HCT116 (cell line): ENCODE measurements around the gene ROR2. TPM values are rescaled to one million over a fixed set of nuclear protein-coding genes. Genes with fewer than 3 reads are reported as not detected.

Experiments
- ATAC-seq: fragments of 200-7000 bp; cut with Tn5 transposase; 2 replicates; pipeline ENCODE4 v1.9.1; 2020; ENCODE audit warnings: mild to moderate bottlenecking, moderate library complexity
- BruUV-seq: library from RNA; stranded (reverse); fragments of 400-500 nt; replicated peaks from 2 replicates; lab custom pipeline; 2021; lab: Mats Ljungman, UMichigan
- CTCF ChIA-PET: fragments of 300-600 bp; sonication (Branson Sonifier 250); formaldehyde crosslinking; loops from one replicate; lab custom pipeline; 2021; ENCODE audit warnings: antibody characterized with exemption; lab: Charles Lee
- POLR2A ChIA-PET: fragments of 300-600, 350-600 bp; sonication (Branson Sonifier 250); formaldehyde crosslinking; loops from one replicate; lab custom pipeline; 2021; ENCODE audit warnings: antibody characterized with exemption; lab: Charles Lee
- RAD21 ChIA-PET, 2 experiments: fragments of 300-600 bp; sonication (Branson Sonifier 250); formaldehyde crosslinking; loops; one replicate each; lab custom pipeline; 2023; ENCODE audit warnings: low total read pairs in 2 of 2; ENCODE audit not compliant: uncharacterized antibody in 2 of 2, unreplicated experiment in 2 of 2, low non-redundant PET in 1 of 2; lab: Charles Lee
- DNase-seq: peaks from one replicate; pipeline ENCODE4 v3.0.0-alpha.2; 2010; ENCODE audit warnings: low read depth, low spot score
- H2AFZ ChIP-seq: fragments of 200-600 bp; shearing (Covaris generic), sonication (generic); 2 replicates; pipeline ENCODE4 v1.6.1; 2017; ENCODE audit warnings: low read depth, mixed run types, mixed read lengths, antibody characterized with exemption, low read length; ENCODE audit not compliant: poor library complexity, severe bottlenecking
- H3K27ac ChIP-seq: 2 replicates; pipeline ENCODE4 v1.5.1; 2012; ENCODE audit warnings: low read depth, low read length
- H3K27me3 ChIP-seq: fragments of 200-600 bp; sonication (generic); 2 replicates; pipeline ENCODE4 v1.6.1; 2016; ENCODE audit warnings: mixed run types, low read length, mixed read lengths; ENCODE audit not compliant: insufficient read depth
- H3K36me3 ChIP-seq, 2 experiments: fragments of 200-500 bp in 1 of 2; fragments of 200-600 bp in 1 of 2; sonication (Bioruptor generic) in 1 of 2; sonication (generic) in 1 of 2; 2 replicates each; pipeline versions ENCODE4 v1.5.1 to v1.6.1; 2014 to 2016; ENCODE audit warnings: low read length in 2 of 2, inconsistent platforms in 1 of 2, mixed read lengths in 1 of 2, mixed run types in 1 of 2; ENCODE audit not compliant: insufficient read depth in 2 of 2, control insufficient read depth in 1 of 2
- H3K4me1 ChIP-seq, 2 experiments: fragments of 200-600 bp in 1 of 2; sonication (generic) in 1 of 2; 2 replicates each; pipeline versions ENCODE4 v1.5.1 to v1.6.1; 2012 to 2017; ENCODE audit warnings: low read length in 2 of 2, inconsistent platforms in 1 of 2, mild to moderate bottlenecking in 1 of 2, mixed read lengths in 1 of 2, mixed run types in 1 of 2, moderate library complexity in 1 of 2; ENCODE audit not compliant: insufficient read depth in 2 of 2, control insufficient read depth in 1 of 2
- H3K4me2 ChIP-seq: fragments of 200-600 bp; sonication (generic); 2 replicates; pipeline ENCODE4 v1.6.1; 2017; ENCODE audit warnings: mixed run types, low read length, mixed read lengths
- H3K4me3 ChIP-seq, 2 experiments: fragments of 200-600 bp in 1 of 2; sonication (generic) in 1 of 2; replicated peaks in 1 of 2; 2 replicates each; pipeline ENCODE4 v1.5.1; 2011 to 2016; ENCODE audit warnings: low read length in 2 of 2, control low read depth in 1 of 2, low read depth in 1 of 2, mild to moderate bottlenecking in 1 of 2, mixed read lengths in 1 of 2, mixed run types in 1 of 2
- H3K79me2 ChIP-seq: fragments of 200-600 bp; sonication (generic); 2 replicates; pipeline ENCODE4 v1.6.1; 2017; ENCODE audit warnings: mild to moderate bottlenecking, mixed run types, low read length, moderate library complexity, mixed read lengths; ENCODE audit not compliant: insufficient read depth
- H3K9ac ChIP-seq: fragments of 200-600 bp; sonication (generic); 2 replicates; pipeline ENCODE4 v1.6.1; 2016; ENCODE audit warnings: low read length, mixed read lengths
- H3K9me2 ChIP-seq: fragments of 200-600 bp; sonication (generic), shearing (Covaris generic); 2 replicates; pipeline ENCODE4 v1.6.1; 2017; ENCODE audit warnings: mixed run types, mild to moderate bottlenecking, moderate library complexity; ENCODE audit not compliant: insufficient read depth
- H3K9me3 ChIP-seq, 2 experiments: fragments of 200-500 bp in 1 of 2; fragments of 200-600 bp in 1 of 2; sonication (Bioruptor generic) in 1 of 2; sonication (generic) in 1 of 2; 2 replicates each; pipeline ENCODE4 v1.6.1; 2014 to 2017; ENCODE audit warnings: low read length in 2 of 2, mixed read lengths in 2 of 2, inconsistent platforms in 1 of 2, low read depth in 1 of 2, mild to moderate bottlenecking in 1 of 2, mixed run types in 1 of 2, moderate library complexity in 1 of 2; ENCODE audit not compliant: control insufficient read depth in 1 of 2, insufficient read depth in 1 of 2
- H4K20me1 ChIP-seq: fragments of 200-600 bp; sonication (generic), shearing (Covaris generic); 2 replicates; pipeline ENCODE4 v1.6.1; 2017; ENCODE audit warnings: mixed run types, mild to moderate bottlenecking, moderate library complexity; ENCODE audit not compliant: insufficient read depth
- CBX3 ChIP-seq: IDR thresholded peaks from 2 replicates; pipeline ENCODE4 v1.6.1; 2012; ENCODE audit warnings: low read depth
- CEBPB ChIP-seq: IDR thresholded peaks from 2 replicates; pipeline ENCODE4 v1.6.1; 2012; ENCODE audit warnings: low read depth
- ELF1 ChIP-seq: IDR thresholded peaks from 2 replicates; pipeline ENCODE4 v1.6.1; 2012; ENCODE audit warnings: low read depth, borderline replicate concordance
- POLR2AphosphoS5 ChIP-seq: IDR thresholded peaks from 2 replicates; pipeline ENCODE4 v1.6.1; 2011; ENCODE audit warnings: mild to moderate bottlenecking, low read depth, low read length, moderate library complexity
- RAD21 ChIP-seq: IDR thresholded peaks from 2 replicates; pipeline ENCODE4 v1.6.1; 2012; ENCODE audit warnings: low read depth, mild to moderate bottlenecking
- SRF ChIP-seq: IDR thresholded peaks from 2 replicates; pipeline ENCODE4 v1.6.1; 2012; ENCODE audit warnings: low read depth
- YY1 ChIP-seq: IDR thresholded peaks from 2 replicates; pipeline ENCODE4 v1.6.1; 2011; ENCODE audit warnings: low read length, low read depth, moderate library complexity, mild to moderate bottlenecking; ENCODE audit not compliant: insufficient replicate concordance; ENCODE audit errors: extremely low read depth
- ZNF274 ChIP-seq: fragments of 200-500 bp; sonication (Bioruptor generic); IDR thresholded peaks from 2 replicates; pipeline ENCODE4 v1.6.1; 2014; ENCODE audit warnings: mild to moderate bottlenecking, low read depth, low read length, inconsistent platforms
- intact Hi-C: fragments of 100-400 bp; cut with micrococcal nuclease; formaldehyde crosslinking; loops from 2 replicates; pipeline ENCODE4 v1.10.0; 2022
- total RNA-seq: library from RNA; stranded (reverse); gene quantifications from one replicate; pipeline ENCODE4 v1.2.1, GENCODE V29; 2021; ENCODE audit not compliant: unreplicated experiment
- TF ChIP-seq, protein P1 (sequence below), 3 experiments: fragments of 200-600 bp in 1 of 3; sonication (generic) in 1 of 3; IDR thresholded peaks in 2 of 3; conservative IDR thresholded peaks in 1 of 3; 2 replicates each; pipeline ENCODE4 v1.5.1; 2012 to 2017; ENCODE audit warnings: low read depth in 2 of 3, low read length in 2 of 3, antibody characterized with exemption in 1 of 3, borderline replicate concordance in 1 of 3, control low read depth in 1 of 3, mild to moderate bottlenecking in 1 of 3, mixed read lengths in 1 of 3, mixed run types in 1 of 3, moderate library complexity in 1 of 3; ENCODE audit not compliant: insufficient read depth in 1 of 3
- TF ChIP-seq, protein P2 (sequence below): IDR thresholded peaks from 2 replicates; pipeline ENCODE4 v1.6.1; 2012
- TF ChIP-seq, protein P3 (sequence below): IDR thresholded peaks from 2 replicates; pipeline ENCODE4 v1.6.1; 2012

Gene ROR2
- total RNA-seq, 1 experiment from 2014 or later = 15.7 TPM

DNA sequence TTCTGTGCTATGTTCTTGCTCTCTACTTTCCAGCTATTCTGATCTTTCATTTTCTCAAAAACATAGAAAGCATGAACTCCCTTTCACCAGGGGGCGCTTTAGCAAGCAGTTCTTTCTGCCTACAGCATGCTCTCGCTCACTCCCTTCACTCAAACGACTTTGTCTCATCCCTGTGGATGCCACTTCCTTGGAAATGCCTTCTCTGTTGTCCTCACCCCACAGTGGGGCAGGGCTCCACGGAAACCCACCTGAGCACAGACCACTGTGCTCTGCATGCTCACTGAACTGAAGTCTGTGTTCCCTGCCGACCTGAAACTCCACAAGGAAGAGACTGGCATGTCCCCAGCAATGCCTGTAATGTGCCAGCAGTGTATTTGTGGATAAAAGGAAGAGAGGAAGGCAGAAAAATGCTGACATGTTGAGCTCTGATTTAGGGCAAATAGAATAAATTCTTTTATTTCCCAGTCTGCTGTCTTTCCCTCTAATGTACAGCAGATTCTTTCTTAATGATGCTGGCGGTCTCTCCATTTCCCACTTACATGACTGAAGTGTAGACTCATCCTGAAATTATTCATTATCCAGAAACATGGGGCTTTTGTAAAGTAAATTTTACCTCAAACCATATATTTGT is 4.9 kb upstream of the ROR2 start:
- intact Hi-C loops = no loop called here
- H3K9ac ChIP-seq = peak overlapping the region; percentile 22
- POLR2A ChIA-PET = interaction anchor here (0.7 kb wide), 1 partner anchor 10 kb away, joined by 3 read pairs; no protein-coding TSS in a partner anchor
- RAD21 ChIA-PET = interaction anchor here in 1 of 2 experiments (1.1 kb wide), 1 partner anchor 24 kb away, joined by 3 read pairs; no protein-coding TSS in a partner anchor
- no peaks in the 10 kb centered on the region for H3K27me3 ChIP-seq
- peak overlapping the region; percentile 72 for H3K4me2 ChIP-seq
- no TSS peak for BruUV-seq
- H3K4me1 ChIP-seq = peaks cover 9 to 15% of the 10 kb centered on the region in 2 experiments
- CTCF ChIA-PET = interaction anchor here (0.7 to 2.8 kb wide), 12 partner anchors 9 to 1040 kb away, joined by 3 to 14 read pairs (median 5); no protein-coding TSS in a partner anchor
- DNase-seq (peak; percentile 54), ATAC-seq (peak; percentile 49)
- no peaks in the 10 kb centered on the region for H3K36me3 ChIP-seq
- H3K27ac ChIP-seq = no peak overlapping the region
- H3K9me3 ChIP-seq = no peaks in the 10 kb centered on the region
- H3K9me2 ChIP-seq = no peaks in the 10 kb centered on the region
- no peaks in the 10 kb centered on the region for H3K79me2 ChIP-seq
- H4K20me1 ChIP-seq = no peaks in the 10 kb centered on the region
- peak overlapping the region; percentile 18 to 40; a peak in 3 of 4 replicates for H3K4me3 ChIP-seq
- TF ChIP-seq SRF (no peak), ELF1 (no peak), RAD21 (peak; percentile 72), CBX3 (peak; percentile 90; the same call in 1 of the 2 replicates), POLR2AphosphoS5 (peak; percentile 33; the same call in 1 of the 2 replicates), YY1 (no peak), CEBPB (no peak), ZNF274 (no peak)
- TF ChIP-seq, protein P1, sequence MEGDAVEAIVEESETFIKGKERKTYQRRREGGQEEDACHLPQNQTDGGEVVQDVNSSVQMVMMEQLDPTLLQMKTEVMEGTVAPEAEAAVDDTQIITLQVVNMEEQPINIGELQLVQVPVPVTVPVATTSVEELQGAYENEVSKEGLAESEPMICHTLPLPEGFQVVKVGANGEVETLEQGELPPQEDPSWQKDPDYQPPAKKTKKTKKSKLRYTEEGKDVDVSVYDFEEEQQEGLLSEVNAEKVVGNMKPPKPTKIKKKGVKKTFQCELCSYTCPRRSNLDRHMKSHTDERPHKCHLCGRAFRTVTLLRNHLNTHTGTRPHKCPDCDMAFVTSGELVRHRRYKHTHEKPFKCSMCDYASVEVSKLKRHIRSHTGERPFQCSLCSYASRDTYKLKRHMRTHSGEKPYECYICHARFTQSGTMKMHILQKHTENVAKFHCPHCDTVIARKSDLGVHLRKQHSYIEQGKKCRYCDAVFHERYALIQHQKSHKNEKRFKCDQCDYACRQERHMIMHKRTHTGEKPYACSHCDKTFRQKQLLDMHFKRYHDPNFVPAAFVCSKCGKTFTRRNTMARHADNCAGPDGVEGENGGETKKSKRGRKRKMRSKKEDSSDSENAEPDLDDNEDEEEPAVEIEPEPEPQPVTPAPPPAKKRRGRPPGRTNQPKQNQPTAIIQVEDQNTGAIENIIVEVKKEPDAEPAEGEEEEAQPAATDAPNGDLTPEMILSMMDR (IDR thresholded peaks at IDR 0.05 in 2 of 3, conservative IDR thresholded peaks at IDR 0.05 in 1 of 3; ENCODE audit: borderline replicate concordance in 1 of 3, insufficient read depth in 1 of 3, low read depth in 2 of 3, low read length in 2 of 3) = peak; percentile 74 to 88 (median 84)
- TF ChIP-seq, protein P2, sequence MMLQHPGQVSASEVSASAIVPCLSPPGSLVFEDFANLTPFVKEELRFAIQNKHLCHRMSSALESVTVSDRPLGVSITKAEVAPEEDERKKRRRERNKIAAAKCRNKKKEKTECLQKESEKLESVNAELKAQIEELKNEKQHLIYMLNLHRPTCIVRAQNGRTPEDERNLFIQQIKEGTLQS = no peak
- TF ChIP-seq, protein P3, sequence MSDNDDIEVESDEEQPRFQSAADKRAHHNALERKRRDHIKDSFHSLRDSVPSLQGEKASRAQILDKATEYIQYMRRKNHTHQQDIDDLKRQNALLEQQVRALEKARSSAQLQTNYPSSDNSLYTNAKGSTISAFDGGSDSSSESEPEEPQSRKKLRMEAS = peak; percentile 58
- peak overlapping the region; percentile 99 for H2AFZ ChIP-seq
